Chondrocyte (in vitro differentiated cells): Measurements from ENCODE around the gene GABRB1. TPM values are rescaled to one million over a fixed set of nuclear protein-coding genes. Genes with fewer than 3 reads are reported as not detected.

Source experiments
- DNase-seq: peaks from one replicate; pipeline ENCODE4 v3.0.0; 2021; ENCODE audit warnings: mixed read lengths, low spot score
- H3K27ac Mint-ChIP-seq: one replicate; pipeline ENCODE4 v1.8.0; 2021; ENCODE audit warnings: mild to moderate bottlenecking, moderate library complexity, mixed read lengths; ENCODE audit not compliant: unreplicated experiment
- H3K27me3 Mint-ChIP-seq: 2 replicates; pipeline ENCODE4 v1.8.0; 2021; ENCODE audit warnings: low read depth, mixed read lengths
- H3K36me3 Mint-ChIP-seq: 2 replicates; pipeline ENCODE4 v1.8.0; 2021; ENCODE audit warnings: low read depth, mixed read lengths
- H3K4me1 Mint-ChIP-seq: 2 replicates; pipeline ENCODE4 v1.8.0; 2021; ENCODE audit warnings: low read depth, mild to moderate bottlenecking, mixed read lengths
- H3K4me3 Mint-ChIP-seq: one replicate; pipeline ENCODE4 v1.8.0; 2021; ENCODE audit warnings: mild to moderate bottlenecking, moderate library complexity, mixed read lengths; ENCODE audit not compliant: unreplicated experiment
- H3K9me3 Mint-ChIP-seq: 2 replicates; pipeline ENCODE4 v1.8.0; 2021; ENCODE audit warnings: low read depth, mixed read lengths
- CTCF ChIP-seq: fragments of 200-600 bp; sonication (generic); IDR thresholded peaks from 2 replicates; pipeline ENCODE4 v1.5.0; 2021; ENCODE audit warnings: antibody characterized with exemption, mild to moderate bottlenecking, moderate library complexity
- total RNA-seq: library from RNA; stranded (reverse); gene quantifications from 3 replicates; pipeline ENCODE4 v1.2.1, GENCODE V29; 2021

Gene GABRB1
- total RNA-seq, 1 donor from 2014 or later, result not detected

DNA sequence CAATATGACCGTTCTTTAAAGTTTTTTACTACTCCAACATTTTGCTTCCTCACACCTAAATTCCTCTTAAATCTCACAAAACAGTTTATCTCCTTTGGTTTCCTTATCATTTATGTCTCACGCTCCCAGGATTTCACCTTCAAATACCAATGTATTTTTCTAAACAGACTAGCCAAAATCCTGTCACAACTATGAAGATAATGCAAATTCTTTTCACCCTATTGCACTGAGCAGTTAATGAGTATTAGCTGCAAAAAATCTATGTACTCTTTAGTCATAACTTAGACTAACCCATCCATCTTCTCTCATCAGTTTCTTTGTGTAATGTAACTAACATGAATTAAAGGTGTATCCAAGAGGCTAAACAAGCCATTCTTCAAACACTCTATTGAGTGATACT is 280.8 kb downstream of the GABRB1 start:
- Mint-ChIP-seq H3K9me3 (peaks cover 3% of the 10 kb centered on the region), H3K27ac (no peak overlapping the region), H3K4me3 (no peak overlapping the region), H3K27me3 (peaks cover 9% of the 10 kb centered on the region), H3K36me3 (no peaks in the 10 kb centered on the region), H3K4me1 (no peaks in the 10 kb centered on the region)
- DNase-seq, result no peak
- TF ChIP-seq CTCF, result no peak

DNA sequence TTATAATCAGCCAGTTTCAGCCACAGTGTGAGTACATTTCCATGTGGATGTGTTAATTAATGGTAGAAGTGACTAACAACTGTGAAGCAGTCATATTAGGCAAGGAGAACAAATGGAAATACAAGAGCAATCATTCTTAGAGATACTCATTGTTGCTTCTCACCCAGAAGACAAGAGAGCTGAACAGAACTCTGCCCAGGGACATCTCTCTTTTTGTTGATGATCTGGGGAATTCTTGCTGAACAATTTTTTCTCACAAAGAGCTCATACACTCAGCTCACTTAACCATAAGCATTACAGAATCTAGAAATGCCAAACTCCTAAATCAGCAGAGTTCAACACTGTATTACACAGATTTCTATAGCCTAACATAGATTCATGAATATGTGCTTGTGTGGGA is 282.0 kb downstream of the GABRB1 start:
- no peak overlapping the region for H3K27ac Mint-ChIP-seq
- H3K27me3 Mint-ChIP-seq, result peaks cover 12% of the 10 kb centered on the region
- no peak for DNase-seq
- no peaks in the 10 kb centered on the region for H3K36me3 Mint-ChIP-seq
- no peak for TF ChIP-seq CTCF
- no peaks in the 10 kb centered on the region for H3K4me1 Mint-ChIP-seq
- peaks cover 3% of the 10 kb centered on the region for H3K9me3 Mint-ChIP-seq
- H3K4me3 Mint-ChIP-seq, result no peak overlapping the region

DNA sequence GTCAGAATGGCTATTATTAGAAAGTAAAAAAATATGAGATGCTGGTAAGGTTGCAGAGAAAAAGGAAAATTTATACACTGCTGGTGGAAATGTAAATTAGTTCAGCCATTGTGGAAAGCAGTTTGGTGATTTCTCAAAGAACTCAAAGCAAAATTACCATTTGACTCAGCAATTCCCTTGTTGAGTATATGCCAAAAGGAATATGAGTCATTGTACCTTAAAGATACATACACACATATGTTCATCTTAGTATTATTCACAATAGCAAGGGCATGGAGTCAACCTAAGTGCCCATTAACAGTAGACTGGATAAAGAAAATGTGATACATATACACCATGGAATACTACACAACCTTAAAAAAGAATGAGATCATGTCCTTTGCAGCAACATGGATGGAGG is 284.0 kb downstream of the GABRB1 start:
- TF ChIP-seq CTCF, result no peak
- no peak overlapping the region for H3K27ac Mint-ChIP-seq
- no peaks in the 10 kb centered on the region for H3K36me3 Mint-ChIP-seq
- no peak overlapping the region for H3K4me3 Mint-ChIP-seq
- peaks cover 3% of the 10 kb centered on the region for H3K9me3 Mint-ChIP-seq
- peaks cover 17% of the 10 kb centered on the region for H3K27me3 Mint-ChIP-seq
- DNase-seq, result no peak
- no peaks in the 10 kb centered on the region for H3K4me1 Mint-ChIP-seq

- Mint-ChIP-seq H3K36me3 (no peaks in the 10 kb centered on the region), H3K4me3 (no peak overlapping the region), H3K4me1 (no peaks in the 10 kb centered on the region), H3K27me3 (peaks cover 24% of the 10 kb centered on the region), H3K27ac (no peak overlapping the region), H3K9me3 (no peaks in the 10 kb centered on the region)
- TF ChIP-seq CTCF, result no peak
- DNase-seq, result no peak
These were observed 294.7 kb downstream of the GABRB1 start for GRCh38 chr4:47326025-47326424.

- no peak for TF ChIP-seq CTCF
- no peak for DNase-seq
- no peaks in the 10 kb centered on the region for H3K4me1 Mint-ChIP-seq
- H3K27me3 Mint-ChIP-seq, result peaks cover 16% of the 10 kb centered on the region
- H3K27ac Mint-ChIP-seq, result no peak overlapping the region
- no peaks in the 10 kb centered on the region for H3K36me3 Mint-ChIP-seq
- H3K4me3 Mint-ChIP-seq, result no peak overlapping the region
- H3K9me3 Mint-ChIP-seq, result no peaks in the 10 kb centered on the region
These were observed 299.5 kb downstream of the GABRB1 start for GRCh38 chr4:47330866-47331265.
